IPS-18c (cell line): ENCODE data around the gene PPP1R27.

Source experiments
- H3K4me3 ChIP-seq: 2 replicates; pipeline ENCODE4 v1.7.0; 2013; ENCODE audit warnings: low read depth, mild to moderate bottlenecking, low read length, moderate library complexity; ENCODE audit not compliant: insufficient read depth
- H3K9me3 ChIP-seq: one replicate; pipeline ENCODE4 v1.6.1; 2013; ENCODE audit warnings: mild to moderate bottlenecking, low read length, moderate library complexity; ENCODE audit not compliant: control insufficient read depth, insufficient read depth

PPP1R27 gene

GRCh38 chr17:81834831-81835267 lies at the start of gene PPP1R27:
Gene PPP1R27, minus strand, starts transcription at chr17:81835050. Its CDS starts 97 bp downstream, at chr17:81834953.
- peak within 1 kb of the TSS; percentile 73 for H3K4me3 ChIP-seq
- no peaks in the 10 kb centered on the region for H3K9me3 ChIP-seq

- no peak overlapping the region for H3K4me3 ChIP-seq
- H3K9me3 ChIP-seq, result peaks cover 2% of the 10 kb centered on the region
Observed at GRCh38 chr17:81884520-81884919, 49.7 kb upstream of the PPP1R27 start.

- H3K9me3 ChIP-seq, result peaks cover 2% of the 10 kb centered on the region
- no peak overlapping the region for H3K4me3 ChIP-seq
Observed at GRCh38 chr17:81879121-81879520, 44.3 kb upstream of the PPP1R27 start.

- H3K9me3 ChIP-seq, result no peaks in the 10 kb centered on the region
- no peak overlapping the region for H3K4me3 ChIP-seq
Observed at GRCh38 chr17:81878294-81878693, 43.4 kb upstream of the PPP1R27 start.

- H3K9me3 ChIP-seq, result no peaks in the 10 kb centered on the region
Observed at GRCh38 chr17:81877569-81877968, 42.7 kb upstream of the PPP1R27 start.

GRCh38 chr17:81871387-81872230 lies 36.8 kb upstream of the PPP1R27 start:
- H3K4me3 ChIP-seq, result peak overlapping the region; percentile 89
- no peaks in the 10 kb centered on the region for H3K9me3 ChIP-seq

More at GRCh38 chr17:81877569-81877968, 42.7 kb upstream of the PPP1R27 start:
- no peak overlapping the region for H3K4me3 ChIP-seq

GRCh38 chr17:81870981-81871386 lies 36.1 kb upstream of the PPP1R27 start, which contains the start of gene ARHGDIA:
Gene ARHGDIA, minus strand, starts transcription at chr17:81871337. Its CDS starts 1,407 bp downstream, at chr17:81869930.
- Histone ChIP-seq H3K4me3 (peak within 1 kb of the TSS; percentile 89), H3K9me3 (no peaks in the 10 kb centered on the region)

- Histone ChIP-seq H3K4me3 (peak overlapping the region; percentile 78), H3K9me3 (no peaks in the 10 kb centered on the region)
Observed at GRCh38 chr17:81870131-81870980, 35.5 kb upstream of the PPP1R27 start.

- Histone ChIP-seq H3K4me3 (peak overlapping the region; percentile 78), H3K9me3 (no peaks in the 10 kb centered on the region)
Observed at GRCh38 chr17:81869221-81870130, 34.6 kb upstream of the PPP1R27 start.

GRCh38 chr17:81868674-81869220 lies 33.9 kb upstream of the PPP1R27 start:
- no peak overlapping the region for H3K4me3 ChIP-seq

GRCh38 chr17:81867991-81868673 lies 33.3 kb upstream of the PPP1R27 start:
- no peaks in the 10 kb centered on the region for H3K9me3 ChIP-seq
- no peak overlapping the region for H3K4me3 ChIP-seq

More at GRCh38 chr17:81868674-81869220, 33.9 kb upstream of the PPP1R27 start:
- no peaks in the 10 kb centered on the region for H3K9me3 ChIP-seq

- Histone ChIP-seq H3K9me3 (no peaks in the 10 kb centered on the region), H3K4me3 (no peak overlapping the region)
Observed at GRCh38 chr17:81867170-81867990, 32.5 kb upstream of the PPP1R27 start.

GRCh38 chr17:81866440-81867169 lies 31.8 kb upstream of the PPP1R27 start:
- Histone ChIP-seq H3K9me3 (no peaks in the 10 kb centered on the region), H3K4me3 (no peak overlapping the region)

GRCh38 chr17:81865733-81866439 lies 31.0 kb upstream of the PPP1R27 start:
- Histone ChIP-seq H3K9me3 (no peaks in the 10 kb centered on the region), H3K4me3 (no peak overlapping the region)
